LoVo (cell line): ENCODE results near the gene EIF5B.

ENCODE experiments used
- DNase-seq: peaks from one replicate; pipeline ENCODE4 v3.0.0-alpha.2; 2016; ENCODE audit warnings: low spot score

Gene EIF5B

DNA sequence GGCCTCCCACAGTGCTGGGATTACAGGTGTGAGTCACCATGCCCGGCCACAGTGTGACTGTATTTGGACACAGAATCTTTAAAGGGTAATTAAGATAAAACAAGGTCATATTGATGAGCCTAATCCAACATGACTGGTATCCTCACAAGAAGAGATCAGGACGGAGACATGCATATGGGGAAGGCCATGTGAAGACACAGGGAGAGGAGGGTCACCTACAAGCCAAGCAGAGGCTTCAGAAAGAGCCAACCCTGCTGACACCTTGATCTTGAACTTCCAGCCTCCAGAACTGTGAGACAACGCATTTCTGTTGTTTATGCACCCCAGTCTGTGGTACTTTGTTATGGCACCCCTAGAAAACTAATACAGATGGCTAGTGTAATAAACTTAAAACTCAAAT is 80.2 kb downstream of the EIF5B start:
- DNase-seq, result no peak

DNA sequence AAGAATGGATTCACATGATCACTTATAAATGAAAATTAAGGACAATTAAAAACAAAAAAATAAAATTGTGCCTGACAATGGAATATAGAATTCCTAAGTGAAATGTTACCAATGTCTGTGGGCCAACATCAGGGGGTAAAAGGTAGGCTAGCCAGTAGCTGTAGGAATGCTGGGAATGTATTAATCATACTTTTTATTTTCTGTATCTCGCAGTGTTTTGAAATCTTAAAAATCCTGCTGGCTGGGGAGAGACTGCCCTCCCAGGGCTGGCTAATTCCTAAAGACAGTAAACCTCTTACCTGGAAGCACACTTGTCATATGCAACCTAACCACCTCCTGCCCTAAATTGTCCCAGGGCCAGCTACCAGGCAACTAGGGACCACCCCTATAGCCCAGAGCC is 82.8 kb downstream of the EIF5B start:
- DNase-seq, result no peak

DNA sequence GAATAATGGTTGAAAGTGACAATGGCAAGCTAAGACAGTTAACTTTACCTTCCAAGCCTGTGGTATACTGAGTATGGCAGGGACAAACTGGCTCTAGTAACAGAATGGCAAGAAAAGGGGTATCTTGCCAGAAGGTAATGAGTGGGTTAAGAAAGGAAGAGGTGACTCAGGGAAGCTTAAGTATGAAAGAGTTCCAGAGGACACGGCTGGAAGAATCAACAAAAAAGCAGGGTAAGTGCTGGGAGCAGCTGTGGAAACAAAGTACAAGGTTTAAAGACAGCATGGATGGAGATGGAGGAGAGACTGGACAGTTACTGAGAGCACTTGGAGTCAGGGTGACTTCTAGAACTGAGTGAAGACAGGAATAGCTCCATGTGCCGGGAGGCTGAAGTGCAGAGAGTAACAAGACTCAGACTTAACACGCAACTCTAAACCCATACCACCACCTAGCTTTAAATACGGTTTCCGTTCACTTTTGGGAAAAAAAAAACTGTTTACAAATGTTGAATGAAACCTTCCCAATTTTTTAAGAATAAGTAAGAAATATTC is 83.6 kb downstream of the EIF5B start:
- DNase-seq, result no peak

DNA sequence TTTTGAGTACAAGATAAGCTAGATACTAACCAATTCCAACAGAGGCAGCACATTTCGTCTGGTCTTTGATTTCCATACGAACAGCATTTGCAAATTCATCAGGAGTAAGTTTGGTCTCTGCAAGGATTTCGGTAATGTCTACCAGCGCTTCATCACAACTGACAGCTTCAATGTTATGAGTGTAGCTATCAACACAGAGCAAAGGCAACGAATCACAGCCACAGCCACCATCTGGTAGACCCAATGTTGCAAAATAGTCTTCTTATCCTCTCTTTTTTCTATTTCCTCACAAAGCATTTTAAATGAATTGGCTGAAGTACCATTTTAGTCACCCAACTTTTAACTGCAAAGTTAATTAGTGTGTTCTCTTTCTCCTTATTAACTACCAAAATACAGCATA is 84.3 kb downstream of the EIF5B start:
- DNase-seq, result no peak

DNA sequence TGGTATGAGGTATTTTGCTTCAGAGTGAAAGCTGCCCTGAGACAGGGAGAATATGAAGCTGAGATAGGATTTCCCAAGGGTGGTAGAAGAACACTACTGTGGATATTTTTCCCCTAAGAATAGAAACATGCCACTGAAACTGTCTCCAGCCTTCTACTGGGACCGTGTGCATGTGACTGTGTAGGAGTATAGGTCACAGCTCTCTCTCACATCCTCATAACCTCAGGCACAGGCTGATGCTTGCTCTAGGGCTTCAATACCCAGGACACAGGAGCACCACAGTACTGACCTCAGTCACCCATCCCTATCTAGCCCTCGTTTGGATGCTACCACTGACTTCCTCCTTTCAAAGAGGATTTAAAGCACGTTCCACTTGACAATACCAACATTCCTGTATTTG is 85.4 kb downstream of the EIF5B start:
- DNase-seq, result no peak

DNA sequence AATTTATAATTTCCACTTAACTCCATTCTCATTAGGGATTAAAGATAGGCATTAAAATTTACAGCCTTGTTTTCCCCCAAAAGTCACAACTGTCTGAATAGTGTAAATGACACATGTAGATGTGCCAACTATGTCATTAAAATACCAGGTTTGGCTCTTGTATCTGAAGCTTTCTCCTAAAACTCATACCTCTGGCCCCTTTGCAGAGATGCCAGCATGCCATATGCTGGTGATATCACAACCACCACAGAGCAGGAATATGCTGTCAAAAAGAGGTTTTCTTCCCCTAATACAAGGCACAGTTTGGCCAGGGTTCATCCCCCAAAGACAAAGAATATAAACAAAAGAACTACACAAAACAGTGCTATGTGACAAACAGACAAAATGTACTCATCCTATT is 87.2 kb downstream of the EIF5B start:
- DNase-seq, result no peak

DNA sequence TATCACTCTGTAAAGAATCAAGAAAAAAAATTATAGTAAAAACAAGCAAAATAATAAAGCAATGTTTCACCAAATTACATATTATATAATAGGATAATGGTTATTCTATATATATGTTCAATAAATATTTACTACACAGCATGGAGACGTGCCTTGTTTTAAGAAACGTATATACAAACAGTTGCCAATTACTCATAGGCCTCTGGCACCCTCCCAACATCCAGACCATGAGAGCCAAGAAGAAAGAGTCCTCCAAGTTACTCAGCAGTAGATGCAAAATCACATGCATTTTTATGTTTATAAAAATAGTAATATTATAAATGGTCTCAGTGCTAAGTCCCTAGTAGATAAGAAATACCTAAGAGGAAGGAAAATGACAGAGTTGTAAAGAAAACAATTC is 87.8 kb downstream of the EIF5B start:
- DNase-seq, result no peak

DNA sequence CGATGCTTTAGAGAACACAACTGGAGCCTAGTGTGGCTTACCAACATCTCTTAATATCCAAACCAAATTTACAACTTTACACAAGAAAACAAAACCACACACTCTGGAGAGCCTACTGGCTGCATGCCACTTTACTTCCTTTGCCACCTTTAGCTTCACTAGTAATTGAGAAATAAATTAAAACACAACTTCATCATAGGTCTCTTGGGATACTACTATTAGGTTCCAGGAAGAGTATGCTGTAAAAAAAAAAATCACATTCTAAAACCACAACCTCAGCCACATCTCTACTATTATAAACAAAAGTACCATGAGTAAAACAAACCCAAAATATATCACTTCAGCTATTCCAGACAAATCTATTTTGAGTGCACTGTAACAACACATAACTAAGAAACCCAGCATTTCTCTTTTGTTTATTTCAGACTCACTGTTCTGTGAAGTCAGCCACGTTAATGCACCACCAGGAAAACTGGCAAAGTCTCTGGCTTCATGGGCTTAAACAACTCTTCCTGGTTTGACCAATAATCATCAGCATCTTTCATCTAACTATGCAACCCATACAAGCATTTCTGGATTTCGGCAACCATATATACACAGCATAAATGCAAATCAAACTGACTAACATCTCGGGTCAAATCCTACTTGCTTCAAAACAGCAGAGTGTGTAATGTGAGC is 93.6 kb downstream of the EIF5B start:
- DNase-seq, result no peak

DNA sequence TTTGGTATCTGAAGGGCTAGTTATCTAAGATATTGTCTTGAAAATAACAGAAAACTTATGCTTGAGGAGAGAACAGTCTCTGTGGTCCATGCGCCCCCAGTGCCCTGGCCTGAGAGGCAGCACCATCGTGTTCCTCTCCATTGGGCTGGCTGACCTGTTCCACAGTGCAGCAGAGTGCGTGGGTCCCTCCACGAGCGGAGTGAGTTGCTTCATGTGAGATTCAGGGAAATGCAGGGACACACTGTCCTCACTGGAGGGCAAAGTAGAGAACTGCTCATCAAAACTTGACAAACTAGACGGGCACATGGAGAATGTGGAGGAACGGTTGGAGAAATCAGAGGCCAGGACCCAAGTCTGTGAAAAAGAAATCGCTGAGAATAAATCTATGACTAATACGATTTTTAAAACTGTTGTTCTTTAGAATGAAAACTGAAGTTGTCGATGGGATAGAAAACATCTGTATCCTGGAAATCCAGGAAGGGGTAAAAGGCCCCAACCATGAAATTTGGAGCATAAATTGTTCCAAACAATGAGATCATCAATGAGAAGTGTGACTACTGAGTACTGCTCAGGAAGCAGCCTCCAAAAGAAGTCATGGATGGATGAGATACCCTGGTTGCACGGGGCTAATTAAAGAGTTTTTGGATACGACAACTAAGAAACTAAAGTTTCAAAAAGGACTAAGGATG is 94.5 kb downstream of the EIF5B start:
- no peak for DNase-seq

DNA sequence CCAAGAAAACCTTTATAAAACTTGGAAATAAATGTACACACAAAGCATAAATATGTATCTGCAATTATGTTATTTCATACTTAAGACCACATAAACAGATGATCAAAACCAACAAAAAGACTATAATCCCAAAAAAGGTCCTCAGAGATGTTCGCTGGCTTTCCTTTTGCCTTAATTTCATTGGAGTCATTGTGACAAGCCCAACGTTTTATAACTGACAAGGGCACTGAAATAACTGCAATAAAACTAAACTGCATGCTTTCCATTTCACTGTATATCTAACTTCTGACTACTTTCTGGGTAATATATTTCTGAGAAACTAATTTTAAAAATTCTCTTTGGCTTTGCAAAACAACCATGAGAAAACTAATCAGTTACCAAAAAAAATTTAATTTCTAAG is 96.2 kb downstream of the EIF5B start:
- no peak for DNase-seq

DNA sequence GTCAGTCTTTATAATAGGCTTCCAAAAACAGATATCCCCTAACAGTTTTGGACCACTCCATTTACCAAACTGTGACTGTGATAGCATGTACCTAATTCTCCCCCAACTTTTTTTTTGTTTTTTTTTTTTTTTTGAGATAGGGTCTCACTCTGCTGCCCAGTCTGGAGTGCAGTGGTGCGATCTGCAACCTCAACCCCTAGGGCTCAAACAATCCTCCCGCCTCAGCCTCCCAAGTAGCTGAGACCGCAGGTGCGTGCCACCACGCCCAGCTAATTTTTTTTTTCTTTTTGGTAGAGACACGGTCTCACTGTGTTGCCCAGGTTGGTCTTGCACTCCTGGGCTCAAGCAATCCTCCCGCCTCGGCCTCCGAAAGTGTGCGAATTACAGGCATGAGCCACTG is 99.7 kb downstream of the EIF5B start:
- DNase-seq, result no peak

DNA sequence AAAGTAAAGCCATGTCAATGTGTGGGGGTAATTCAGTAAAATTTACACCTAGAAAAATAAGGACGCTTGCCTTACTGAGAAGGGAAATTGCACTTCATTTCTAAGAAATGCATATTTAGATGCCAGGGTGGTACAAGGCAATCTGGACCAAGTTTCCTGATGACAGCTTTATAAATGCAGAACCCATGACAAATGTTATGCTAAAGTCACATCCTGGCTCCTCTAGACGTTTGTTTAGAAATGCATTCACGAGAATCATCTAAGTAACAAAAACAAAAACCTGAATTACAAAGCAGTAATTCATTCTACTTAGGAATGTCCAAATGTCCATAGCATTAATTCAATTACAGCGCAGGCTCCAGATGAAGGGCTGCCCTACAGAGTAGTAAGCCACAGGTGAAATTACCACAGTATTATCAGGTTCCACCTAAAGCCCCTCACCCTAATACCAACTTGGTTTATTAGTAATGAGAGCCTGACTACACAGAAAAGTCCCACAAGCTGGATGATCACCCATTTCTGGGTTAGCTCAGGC is 102.8 kb downstream of the EIF5B start:
- no peak for DNase-seq

DNA sequence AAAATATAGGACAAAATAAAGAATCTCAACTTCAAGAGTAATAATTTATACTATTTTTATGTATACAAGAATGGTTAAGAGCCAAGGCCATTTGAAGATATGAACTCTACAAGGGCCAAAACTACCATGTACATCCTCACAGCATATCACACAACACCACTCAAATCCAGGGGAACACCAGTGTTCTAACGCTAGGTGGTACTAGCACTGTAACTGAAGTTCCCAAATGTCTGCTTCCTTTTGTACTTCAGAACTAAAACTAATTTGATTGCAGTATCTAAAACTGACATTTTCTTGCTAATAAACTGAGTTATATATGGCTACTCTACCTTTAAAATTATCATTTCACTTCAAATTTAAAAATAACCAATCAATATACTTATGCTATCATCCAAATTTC is 105.6 kb downstream of the EIF5B start:
- no peak for DNase-seq

DNA sequence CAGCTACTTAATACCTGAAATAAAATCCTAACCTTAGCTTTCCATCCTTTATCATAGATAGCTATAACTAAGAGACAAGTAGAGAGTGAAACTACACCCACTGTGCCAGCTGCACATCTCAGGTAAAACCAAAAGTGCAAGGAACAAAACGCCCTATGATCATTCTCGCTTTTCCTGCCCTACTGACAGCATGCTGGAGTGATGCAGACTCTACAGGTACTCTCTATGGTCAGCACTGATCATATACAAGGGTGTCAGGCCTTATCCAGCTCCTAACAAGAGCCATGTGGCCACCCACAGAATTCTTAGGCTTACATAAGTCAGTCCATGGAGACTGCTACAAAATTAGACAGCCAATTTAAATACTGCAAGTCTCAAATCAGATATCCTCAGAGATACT is 107.0 kb downstream of the EIF5B start:
- DNase-seq, result no peak

DNA sequence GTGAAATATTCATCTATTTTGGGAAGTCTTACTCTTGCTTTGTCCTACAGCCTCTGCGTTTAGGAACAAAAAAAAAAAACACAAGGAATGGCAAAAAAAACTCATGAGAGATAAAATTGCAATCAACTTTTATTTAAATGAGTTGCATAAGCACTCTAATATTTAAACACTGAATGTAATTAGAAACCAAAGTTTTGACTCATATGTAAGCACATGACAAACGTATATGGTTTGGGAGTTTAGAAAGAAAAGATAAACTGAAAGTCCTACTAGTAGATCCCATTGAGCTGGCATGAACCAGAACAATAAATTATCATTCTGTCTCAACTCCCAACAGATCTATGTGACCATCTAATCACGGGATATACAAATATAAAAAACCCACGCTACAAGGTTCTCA is 107.9 kb downstream of the EIF5B start:
- no peak for DNase-seq

DNA sequence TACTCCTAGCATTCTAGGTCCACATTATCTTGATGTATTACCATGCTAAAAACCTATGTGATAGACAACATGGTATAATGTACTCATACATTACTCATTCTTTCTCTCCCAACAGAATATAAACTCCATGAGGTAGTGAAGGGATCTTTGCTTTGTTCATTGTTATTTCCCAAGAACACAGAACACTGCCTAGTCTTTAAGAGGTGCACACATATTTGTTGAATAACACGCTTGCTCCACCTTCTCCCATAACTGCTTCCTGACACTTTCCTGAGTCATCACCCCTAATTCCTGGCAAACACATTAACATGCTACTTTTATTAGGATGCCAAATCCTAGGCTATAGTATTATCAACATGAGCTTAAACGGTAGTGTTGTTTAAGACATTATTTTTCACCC is 111.4 kb downstream of the EIF5B start:
- DNase-seq, result no peak

DNA sequence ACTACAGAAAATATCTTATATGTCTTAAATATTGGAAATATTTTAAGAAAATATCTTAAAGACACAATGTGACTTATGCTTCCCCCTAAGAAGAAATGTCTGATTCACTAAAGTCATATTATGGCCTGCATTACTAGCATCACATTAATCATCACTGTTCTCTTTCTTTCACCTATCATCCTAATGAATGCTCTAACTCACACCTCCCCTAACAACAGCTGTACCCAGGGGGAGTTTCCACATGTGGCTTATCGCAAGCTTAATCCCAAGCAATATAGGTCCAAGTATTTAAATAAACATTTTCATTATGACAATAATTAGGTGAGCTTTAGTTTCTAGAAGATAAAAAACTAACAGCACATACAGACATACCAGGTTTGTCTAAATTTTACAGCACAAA is 113.0 kb downstream of the EIF5B start:
- DNase-seq, result no peak
